ENCODE data around the gene SYNDIG1L.
"Not testable (repeated sequence)": the region's sequence is repeated elsewhere in the genome, so short reads cannot be mapped to it uniquely, and the experiment has no call there.

SYNDIG1L gene

GRCh38 chr14:74459289-74459946 is 33.4 kb upstream of the SYNDIG1L start:
- no peak overlapping the region for H3K4me3 ChIP-seq (ENCODE audit: low read depth, low read length)
- no peaks in the 10 kb centered on the region for H3K36me3 ChIP-seq (ENCODE audit: control insufficient read depth, insufficient read depth, low read length)
- no peak overlapping the region for H3K9ac ChIP-seq (ENCODE audit: low read depth, low read length)
- peaks cover 3% of the 10 kb centered on the region; the same call in 1 of the 2 replicates for H3K4me1 ChIP-seq (ENCODE audit: control insufficient read depth, insufficient read depth, low read length)
- peaks cover 6% of the 10 kb centered on the region; the same call in 1 of the 2 replicates for H3K9me3 ChIP-seq (ENCODE audit: control insufficient read depth, insufficient read depth, low read length)
- no peak overlapping the region for H3K27ac ChIP-seq (ENCODE audit: low read depth, low read length)
- no peaks in the 10 kb centered on the region for H3K27me3 ChIP-seq (ENCODE audit: control insufficient read depth, insufficient read depth, low read length)

DNA sequence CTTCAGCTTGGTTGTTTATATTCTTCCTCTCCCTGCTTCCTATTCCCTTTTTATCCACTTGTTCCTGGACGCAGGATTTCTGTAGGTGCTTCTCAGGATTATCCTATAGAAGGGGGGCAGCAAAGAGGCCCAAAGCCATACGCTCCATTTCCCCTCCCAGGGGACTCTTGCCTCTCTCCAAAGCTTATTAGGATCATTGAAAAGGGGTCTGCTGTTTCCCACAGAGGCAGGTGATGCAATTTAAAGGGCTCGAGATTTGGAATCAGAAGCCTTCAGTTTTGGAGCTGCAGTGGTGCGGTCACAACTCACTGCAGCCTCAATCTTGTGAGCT is 31.5 kb upstream of the SYNDIG1L start:
- H3K4me3 ChIP-seq (ENCODE audit: low read depth, low read length) = no peak overlapping the region
- H3K36me3 ChIP-seq (ENCODE audit: control insufficient read depth, insufficient read depth, low read length) = no peaks in the 10 kb centered on the region
- H3K4me1 ChIP-seq (ENCODE audit: control insufficient read depth, insufficient read depth, low read length) = peaks cover 3% of the 10 kb centered on the region; the same call in 1 of the 2 replicates
- no peak overlapping the region for H3K27ac ChIP-seq (ENCODE audit: low read depth, low read length)
- H3K27me3 ChIP-seq (ENCODE audit: control insufficient read depth, insufficient read depth, low read length) = no peaks in the 10 kb centered on the region
- peaks cover 6% of the 10 kb centered on the region for H3K9me3 ChIP-seq (ENCODE audit: control insufficient read depth, insufficient read depth, low read length)
- no peak overlapping the region for H3K9ac ChIP-seq (ENCODE audit: low read depth, low read length)

DNA sequence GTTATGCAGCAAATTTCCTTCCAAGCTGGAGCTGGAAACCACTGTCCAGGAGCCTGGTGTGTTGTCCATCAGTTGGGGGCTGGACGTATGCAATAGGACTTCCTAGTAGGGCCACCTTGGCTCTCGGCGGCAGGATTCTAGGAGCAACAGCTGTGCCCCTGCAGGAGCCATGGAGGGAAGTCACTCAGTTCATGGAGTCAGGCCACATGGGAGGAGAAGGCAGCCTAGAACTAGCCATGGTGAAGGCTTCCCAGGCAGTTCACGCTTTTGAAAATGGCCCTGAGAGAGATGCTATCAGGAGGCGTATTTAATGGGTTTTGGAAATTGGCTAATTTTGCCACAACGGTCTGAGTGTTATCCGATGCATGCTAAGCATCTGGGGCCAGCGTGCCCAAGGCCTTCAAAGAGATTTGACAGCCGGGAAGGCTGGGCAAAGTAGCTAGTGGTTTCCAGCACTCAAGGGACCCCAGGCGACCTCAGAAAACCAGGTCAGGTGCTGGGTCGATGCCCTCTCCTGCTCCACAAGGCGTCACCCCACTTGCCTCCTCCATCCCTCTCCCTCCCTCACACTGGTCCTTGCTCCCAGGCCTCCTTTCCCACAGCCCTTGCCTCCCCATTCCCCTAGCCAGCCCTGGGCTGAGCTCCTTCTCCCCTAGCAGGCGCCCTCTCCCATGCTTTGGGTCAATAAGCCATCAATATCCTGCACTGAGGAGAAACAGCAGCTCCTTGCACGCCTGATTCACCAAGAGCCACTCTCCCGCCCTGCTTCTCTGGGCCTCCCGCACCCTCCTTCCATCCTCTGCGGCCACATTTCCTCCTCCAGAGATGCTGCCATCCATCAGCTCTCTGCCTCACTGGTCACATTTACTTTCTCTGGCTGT is 30.9 kb upstream of the SYNDIG1L start:
- H3K9ac ChIP-seq (ENCODE audit: low read depth, low read length) = no peak overlapping the region
- peaks cover 3% of the 10 kb centered on the region; the same call in 1 of the 2 replicates for H3K4me1 ChIP-seq (ENCODE audit: control insufficient read depth, insufficient read depth, low read length)
- H3K4me3 ChIP-seq (ENCODE audit: low read depth, low read length) = no peak overlapping the region
- H3K9me3 ChIP-seq (ENCODE audit: control insufficient read depth, insufficient read depth, low read length) = peaks cover 6% of the 10 kb centered on the region
- H3K27ac ChIP-seq (ENCODE audit: low read depth, low read length) = no peak overlapping the region
- no peaks in the 10 kb centered on the region for H3K36me3 ChIP-seq (ENCODE audit: control insufficient read depth, insufficient read depth, low read length)
- H3K27me3 ChIP-seq (ENCODE audit: control insufficient read depth, insufficient read depth, low read length) = no peaks in the 10 kb centered on the region

DNA sequence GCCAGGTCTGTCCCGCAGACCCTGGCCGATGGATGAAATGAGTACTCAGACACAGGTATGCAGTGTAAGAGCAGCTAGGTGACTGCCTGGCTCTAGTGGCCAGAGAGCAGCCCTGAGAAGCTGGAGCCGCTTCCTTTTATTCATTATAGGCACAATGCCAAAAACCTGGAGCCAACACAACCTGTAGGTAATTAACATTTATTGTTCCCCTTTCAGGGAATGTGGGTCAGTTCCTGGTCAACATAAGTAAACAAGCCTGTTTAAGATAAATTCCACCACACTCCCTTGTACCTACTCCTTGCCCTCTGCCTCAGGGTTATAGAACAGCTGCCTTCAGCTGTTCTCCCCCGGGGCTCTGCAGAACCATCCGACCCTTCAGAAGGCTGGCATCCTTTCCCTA is 28.4 kb upstream of the SYNDIG1L start:
- not testable (repeated sequence) for H3K27ac ChIP-seq (ENCODE audit: low read depth, low read length); H3K36me3 ChIP-seq (ENCODE audit: control insufficient read depth, insufficient read depth, low read length); H3K4me3 ChIP-seq (ENCODE audit: low read depth, low read length); H3K9ac ChIP-seq (ENCODE audit: low read depth, low read length); H3K9me3 ChIP-seq (ENCODE audit: control insufficient read depth, insufficient read depth, low read length); H3K27me3 ChIP-seq (ENCODE audit: control insufficient read depth, insufficient read depth, low read length); H3K4me1 ChIP-seq (ENCODE audit: control insufficient read depth, insufficient read depth, low read length)

- no peak overlapping the region for H3K9ac ChIP-seq (ENCODE audit: low read depth, low read length)
- no peaks in the 10 kb centered on the region for H3K27me3 ChIP-seq (ENCODE audit: control insufficient read depth, insufficient read depth, low read length)
- 0 out of 2 replicates have a peak, but pooled peaks cover 3% of the 10 kb centered on the region for H3K4me1 ChIP-seq (ENCODE audit: control insufficient read depth, insufficient read depth, low read length)
- no peak overlapping the region for H3K4me3 ChIP-seq (ENCODE audit: low read depth, low read length)
- H3K36me3 ChIP-seq (ENCODE audit: control insufficient read depth, insufficient read depth, low read length) = no peaks in the 10 kb centered on the region
- no peaks in the 10 kb centered on the region for H3K9me3 ChIP-seq (ENCODE audit: control insufficient read depth, insufficient read depth, low read length)
- H3K27ac ChIP-seq (ENCODE audit: low read depth, low read length) = no peak overlapping the region
Observed at GRCh38 chr14:74444866-74445265, 18.9 kb upstream of the SYNDIG1L start.

DNA sequence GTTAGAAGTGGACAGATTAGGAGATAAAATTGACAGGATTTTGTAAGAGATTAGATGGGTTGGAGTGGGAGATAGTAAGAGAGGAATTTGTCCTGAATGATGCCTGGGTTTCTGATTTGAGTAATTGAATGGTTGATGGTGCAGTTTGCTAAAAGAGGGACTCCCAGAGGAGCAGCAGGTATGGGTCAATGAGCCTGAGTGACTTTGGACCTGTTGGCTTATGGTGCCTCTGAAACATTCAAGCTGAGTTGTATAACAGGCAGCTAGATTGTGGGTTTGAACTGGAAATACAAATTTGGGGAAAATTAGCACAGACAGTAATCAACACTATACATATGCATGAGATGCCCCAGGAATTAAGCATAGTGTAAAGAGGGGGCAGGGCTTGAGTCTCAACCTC is 16.7 kb upstream of the SYNDIG1L start:
- H3K27me3 ChIP-seq (ENCODE audit: control insufficient read depth, insufficient read depth, low read length) = no peaks in the 10 kb centered on the region
- no peaks in the 10 kb centered on the region for H3K36me3 ChIP-seq (ENCODE audit: control insufficient read depth, insufficient read depth, low read length)
- H3K9ac ChIP-seq (ENCODE audit: low read depth, low read length) = no peak overlapping the region
- peaks cover 10% of the 10 kb centered on the region; the same call in 1 of the 2 replicates for H3K4me1 ChIP-seq (ENCODE audit: control insufficient read depth, insufficient read depth, low read length)
- H3K4me3 ChIP-seq (ENCODE audit: low read depth, low read length) = no peak overlapping the region
- H3K9me3 ChIP-seq (ENCODE audit: control insufficient read depth, insufficient read depth, low read length) = no peaks in the 10 kb centered on the region
- no peak overlapping the region for H3K27ac ChIP-seq (ENCODE audit: low read depth, low read length)

DNA sequence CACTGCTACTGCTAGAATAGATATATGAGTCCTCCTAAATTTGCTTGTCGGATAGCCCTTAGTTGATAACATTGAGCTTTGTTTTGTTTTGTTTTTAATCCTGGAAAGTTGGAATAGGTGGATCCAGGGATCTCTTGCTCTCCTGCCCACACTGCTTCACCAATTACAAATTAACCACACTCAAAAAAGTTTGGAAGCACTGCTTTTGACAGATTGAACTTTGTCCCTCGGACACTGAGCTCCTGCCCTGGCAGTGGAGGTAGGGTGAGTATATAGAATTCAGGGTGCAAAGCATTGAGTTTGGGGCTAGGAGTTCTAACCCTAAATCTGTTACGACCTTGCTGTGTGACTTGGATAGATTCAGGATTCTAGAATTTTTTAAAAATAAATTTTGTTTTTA is 15.1 kb upstream of the SYNDIG1L start:
- Histone ChIP-seq H3K27ac (ENCODE audit: low read depth, low read length) (no peak overlapping the region), H3K9me3 (ENCODE audit: control insufficient read depth, insufficient read depth, low read length) (no peaks in the 10 kb centered on the region), H3K27me3 (ENCODE audit: control insufficient read depth, insufficient read depth, low read length) (no peaks in the 10 kb centered on the region), H3K36me3 (ENCODE audit: control insufficient read depth, insufficient read depth, low read length) (no peaks in the 10 kb centered on the region), H3K4me1 (ENCODE audit: control insufficient read depth, insufficient read depth, low read length) (peaks cover 18% of the 10 kb centered on the region), H3K9ac (ENCODE audit: low read depth, low read length) (no peak overlapping the region), H3K4me3 (ENCODE audit: low read depth, low read length) (no peak overlapping the region)

DNA sequence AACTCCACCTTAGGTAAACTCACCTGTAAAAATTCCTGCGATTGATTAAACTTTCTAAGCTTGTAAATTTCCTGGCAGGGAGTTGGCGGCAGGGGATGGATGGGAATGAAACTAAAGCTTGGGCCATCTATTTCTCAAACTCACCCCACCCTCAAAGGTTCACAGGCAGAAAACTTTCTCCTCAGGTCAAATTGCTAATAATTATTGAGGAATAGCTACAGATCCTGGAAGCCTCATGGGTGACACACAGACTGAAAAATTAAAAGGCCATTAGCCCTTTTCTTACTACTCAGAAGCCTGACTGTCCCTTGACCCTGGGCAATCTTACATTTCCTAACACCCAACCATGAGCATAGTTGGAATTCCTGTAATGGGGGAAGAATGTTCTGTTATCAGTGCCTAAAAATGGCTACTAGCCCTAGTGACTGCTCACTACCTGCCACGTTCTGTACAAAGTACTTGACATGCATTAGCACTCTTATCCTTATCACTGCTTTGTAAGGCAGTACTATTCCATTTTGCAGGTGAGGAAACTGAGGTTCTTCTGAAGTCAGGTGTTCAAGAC is 12.4 kb upstream of the SYNDIG1L start:
- Histone ChIP-seq H3K27ac (ENCODE audit: low read depth, low read length) (no peak overlapping the region), H3K9me3 (ENCODE audit: control insufficient read depth, insufficient read depth, low read length) (no peaks in the 10 kb centered on the region)

GRCh38 chr14:74437496-74438053 is 11.6 kb upstream of the SYNDIG1L start:
- Histone ChIP-seq H3K9me3 (ENCODE audit: control insufficient read depth, insufficient read depth, low read length) (no peaks in the 10 kb centered on the region), H3K27me3 (ENCODE audit: control insufficient read depth, insufficient read depth, low read length) (no peaks in the 10 kb centered on the region), H3K27ac (ENCODE audit: low read depth, low read length) (no peak overlapping the region)

More for the DNA sequence above, 12.4 kb upstream of the SYNDIG1L start:
- H3K9ac ChIP-seq (ENCODE audit: low read depth, low read length) = no peak overlapping the region
- no peaks in the 10 kb centered on the region for H3K27me3 ChIP-seq (ENCODE audit: control insufficient read depth, insufficient read depth, low read length)
- peaks cover 27% of the 10 kb centered on the region for H3K4me1 ChIP-seq (ENCODE audit: control insufficient read depth, insufficient read depth, low read length)
- H3K36me3 ChIP-seq (ENCODE audit: control insufficient read depth, insufficient read depth, low read length) = no peaks in the 10 kb centered on the region
- no peak overlapping the region for H3K4me3 ChIP-seq (ENCODE audit: low read depth, low read length)

DNA sequence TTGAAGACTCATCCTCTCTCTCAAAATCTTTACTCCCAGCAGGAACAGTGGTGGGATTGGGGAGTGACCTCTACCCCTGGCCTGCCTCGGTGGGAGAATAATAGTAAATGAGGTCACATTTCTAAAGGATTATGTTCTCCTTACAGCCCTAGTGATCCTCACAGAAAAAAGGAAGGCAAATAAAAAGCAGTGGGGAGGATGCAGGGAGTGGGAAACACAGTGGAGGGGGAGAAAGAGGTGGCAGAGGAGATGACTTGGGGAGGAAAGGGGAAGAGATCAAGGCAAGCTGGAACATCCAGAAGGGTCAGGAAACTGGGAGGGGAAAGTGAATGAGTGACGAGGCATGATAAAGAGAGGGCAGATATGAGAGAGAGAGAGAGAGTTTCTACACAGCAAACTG is 8.3 kb upstream of the SYNDIG1L start:
- Histone ChIP-seq H3K9ac (ENCODE audit: low read depth, low read length) (no peak overlapping the region), H3K27me3 (ENCODE audit: control insufficient read depth, insufficient read depth, low read length) (no peaks in the 10 kb centered on the region), H3K9me3 (ENCODE audit: control insufficient read depth, insufficient read depth, low read length) (no peaks in the 10 kb centered on the region), H3K4me1 (ENCODE audit: control insufficient read depth, insufficient read depth, low read length) (peaks cover 43% of the 10 kb centered on the region), H3K36me3 (ENCODE audit: control insufficient read depth, insufficient read depth, low read length) (no peaks in the 10 kb centered on the region), H3K27ac (ENCODE audit: low read depth, low read length) (peak overlapping the region; percentile 2), H3K4me3 (ENCODE audit: low read depth, low read length) (no peak overlapping the region)

More at GRCh38 chr14:74437496-74438053, 11.6 kb upstream of the SYNDIG1L start:
- H3K36me3 ChIP-seq (ENCODE audit: control insufficient read depth, insufficient read depth, low read length) = no peaks in the 10 kb centered on the region
- no peak overlapping the region for H3K9ac ChIP-seq (ENCODE audit: low read depth, low read length)
- no peak overlapping the region for H3K4me3 ChIP-seq (ENCODE audit: low read depth, low read length)
- peaks cover 26% of the 10 kb centered on the region for H3K4me1 ChIP-seq (ENCODE audit: control insufficient read depth, insufficient read depth, low read length)
